Esophagus squamous epithelium (tissue), 4 donors: ENCODE measurements around the gene CALHM3.

ENCODE experiments used
- CTCF ChIP-seq, 6 experiments: fragments of 450-650 bp in 4 of 6; fragments of 200-600 bp in 2 of 6; sonication (generic) in 2 of 6; IDR thresholded peaks; one replicate each; pipeline ENCODE4 v1.5.1; 2016 to 2019; ENCODE audit warnings: antibody characterized with exemption in 6 of 6, mild to moderate bottlenecking in 4 of 6, moderate library complexity in 4 of 6
- POLR2A ChIP-seq, 4 donors: fragments of 450-650 bp; IDR thresholded peaks; one replicate each; pipeline ENCODE4 v1.6.1; 2017; ENCODE audit warnings: antibody characterized with exemption in 4 of 4, mild to moderate bottlenecking in 4 of 4, moderate library complexity in 3 of 4

DNA sequence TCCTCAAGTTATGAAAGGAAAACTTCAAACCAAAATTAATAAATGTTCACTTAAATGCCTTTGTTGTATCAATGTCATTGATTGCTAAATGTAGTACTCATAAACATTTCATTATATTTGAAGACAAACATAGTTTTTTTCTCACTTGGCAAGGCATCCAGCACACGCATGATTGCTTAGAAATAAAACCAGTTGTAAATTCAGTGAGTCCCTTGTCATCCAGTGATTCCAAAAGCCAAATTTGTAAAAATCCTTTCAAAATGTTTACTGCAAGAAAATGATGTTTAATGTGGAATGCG, 8.3 kb upstream of the CALHM3 start:
- TF ChIP-seq POLR2A (IDR thresholded peaks at IDR 0.05) (no peak), CTCF (IDR thresholded peaks at IDR 0.05) (no peak)
